ENCODE measurements around the gene CFAP68.

CFAP68 gene

DNA sequence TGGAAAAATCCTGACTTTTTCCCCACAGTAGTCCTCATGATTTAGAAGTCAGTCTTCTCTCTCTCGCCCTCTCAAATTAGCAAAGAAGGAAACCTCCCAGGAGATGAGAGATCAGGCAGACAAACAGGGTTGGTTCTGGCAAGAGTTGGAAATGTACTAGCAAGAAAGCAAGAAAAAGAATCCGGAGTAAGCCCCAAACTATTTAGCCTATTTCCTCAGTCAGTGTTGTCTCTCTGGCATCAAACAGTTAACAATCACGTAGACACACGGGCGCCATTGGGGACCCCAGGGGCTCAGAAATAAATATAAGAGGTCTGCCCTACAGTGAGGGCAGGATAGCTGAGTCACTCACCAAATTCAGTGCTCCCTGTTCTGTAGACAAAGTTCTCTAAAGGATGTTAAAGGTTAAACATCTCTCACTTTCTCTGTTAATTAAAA, 44.0 kb downstream of the CFAP68 start:
- no peak overlapping the region for H2AFZ ChIP-seq
- no peak overlapping the region for H3K4me3 ChIP-seq (ENCODE audit: low read depth, low read length)
- H3K4me2 ChIP-seq (ENCODE audit: low read length): no peak overlapping the region
- H3K9ac ChIP-seq: no peak overlapping the region
- TF ChIP-seq CTCF (IDR thresholded peaks at IDR 0.05): no peak
- H3K79me2 ChIP-seq: no peaks in the 10 kb centered on the region
- no peaks in the 10 kb centered on the region for H3K4me1 ChIP-seq
- H3K36me3 ChIP-seq (ENCODE audit: control insufficient read depth, insufficient read depth, low read length): no peaks in the 10 kb centered on the region
- H3K27me3 ChIP-seq (ENCODE audit: control insufficient read depth, insufficient read depth, low read length): no peaks in the 10 kb centered on the region
- no peaks in the 10 kb centered on the region for H3K9me3 ChIP-seq (ENCODE audit: control insufficient read depth, low read length)
- peak overlapping the region; percentile 47 for H3K27ac ChIP-seq

GRCh38 chr11:111923951-111924350, 44.6 kb downstream of the CFAP68 start:
- Histone ChIP-seq H3K36me3 (ENCODE audit: control insufficient read depth, insufficient read depth, low read length) (no peaks in the 10 kb centered on the region), H3K9ac (no peak overlapping the region), H2AFZ (no peak overlapping the region), H3K27me3 (ENCODE audit: control insufficient read depth, insufficient read depth, low read length) (no peaks in the 10 kb centered on the region), H3K27ac (peak overlapping the region; percentile 47), H3K4me3 (ENCODE audit: low read depth, low read length) (no peak overlapping the region), H3K4me1 (no peaks in the 10 kb centered on the region), H3K79me2 (no peaks in the 10 kb centered on the region), H3K4me2 (ENCODE audit: low read length) (no peak overlapping the region), H3K9me3 (ENCODE audit: control insufficient read depth, low read length) (no peaks in the 10 kb centered on the region)
- TF ChIP-seq CTCF (IDR thresholded peaks at IDR 0.05): no peak

DNA sequence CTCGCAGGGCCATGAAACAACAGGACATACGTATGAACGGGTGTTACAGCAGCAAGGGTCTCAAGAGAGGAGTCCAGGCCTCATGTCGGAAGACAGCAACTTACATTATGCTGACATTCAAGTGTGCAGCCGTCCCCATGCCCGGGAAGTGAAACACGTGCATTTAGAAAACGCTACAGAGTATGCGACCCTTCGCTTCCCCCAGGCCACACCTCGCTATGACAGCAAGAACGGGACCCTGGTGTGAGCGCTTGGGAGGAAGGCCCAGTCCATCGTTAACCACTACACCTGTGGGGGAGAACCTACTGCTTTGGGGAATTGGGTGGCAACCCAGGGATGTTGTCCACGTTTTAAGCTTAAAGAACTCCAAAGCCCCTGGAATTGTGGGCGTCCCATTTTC, 46.6 kb downstream of the CFAP68 start:
- Histone ChIP-seq H3K36me3 (ENCODE audit: control insufficient read depth, insufficient read depth, low read length) (no peaks in the 10 kb centered on the region), H3K4me2 (ENCODE audit: low read length) (no peak overlapping the region), H3K4me3 (ENCODE audit: low read depth, low read length) (no peak overlapping the region), H2AFZ (no peak overlapping the region), H3K9me3 (ENCODE audit: control insufficient read depth, low read length) (no peaks in the 10 kb centered on the region), H3K27me3 (ENCODE audit: control insufficient read depth, insufficient read depth, low read length) (no peaks in the 10 kb centered on the region), H3K79me2 (no peaks in the 10 kb centered on the region), H3K9ac (no peak overlapping the region), H3K4me1 (no peaks in the 10 kb centered on the region), H3K27ac (peak overlapping the region; percentile 83)
- no peak for TF ChIP-seq CTCF (IDR thresholded peaks at IDR 0.05)

- Histone ChIP-seq H3K4me1 (no peaks in the 10 kb centered on the region), H3K4me2 (ENCODE audit: low read length) (peak overlapping the region; percentile 69), H3K27ac (peak overlapping the region; percentile 83), H3K79me2 (no peaks in the 10 kb centered on the region), H3K9me3 (ENCODE audit: control insufficient read depth, low read length) (no peaks in the 10 kb centered on the region), H3K4me3 (ENCODE audit: low read depth, low read length) (peak overlapping the region; percentile 43), H3K9ac (no peak overlapping the region), H2AFZ (peak overlapping the region; percentile 76), H3K36me3 (ENCODE audit: control insufficient read depth, insufficient read depth, low read length) (no peaks in the 10 kb centered on the region), H3K27me3 (ENCODE audit: control insufficient read depth, insufficient read depth, low read length) (no peaks in the 10 kb centered on the region)
- no peak for TF ChIP-seq CTCF (IDR thresholded peaks at IDR 0.05)
These were observed 47.4 kb downstream of the CFAP68 start for GRCh38 chr11:111926505-111927391.

- no peak overlapping the region for H3K4me3 ChIP-seq (ENCODE audit: low read depth, low read length)
- no peaks in the 10 kb centered on the region for H3K79me2 ChIP-seq
- H3K4me2 ChIP-seq (ENCODE audit: low read length): no peak overlapping the region
- H3K9ac ChIP-seq: no peak overlapping the region
- no peak overlapping the region for H2AFZ ChIP-seq
- no peak overlapping the region for H3K27ac ChIP-seq
- H3K27me3 ChIP-seq (ENCODE audit: control insufficient read depth, insufficient read depth, low read length): no peaks in the 10 kb centered on the region
- TF ChIP-seq CTCF (IDR thresholded peaks at IDR 0.05): no peak
- no peaks in the 10 kb centered on the region for H3K9me3 ChIP-seq (ENCODE audit: control insufficient read depth, low read length)
- H3K36me3 ChIP-seq (ENCODE audit: control insufficient read depth, insufficient read depth, low read length): no peaks in the 10 kb centered on the region
- H3K4me1 ChIP-seq: no peaks in the 10 kb centered on the region
These were observed 51.1 kb downstream of the CFAP68 start for GRCh38 chr11:111930472-111930871.

All from parathyroid adenoma (tissue), 2 donors.